HEK293T (cell line): ENCODE measurements around the gene DACH1.
"Not testable (repeated sequence)": the region's sequence is repeated elsewhere in the genome, so short reads cannot be mapped to it uniquely, and the experiment has no call there.

Source experiments
- BHLHE40 ChIP-seq: fragments of 450-650 bp; IDR thresholded peaks from 2 replicates; pipeline ENCODE4 v1.6.1; 2016; ENCODE audit warnings: mild to moderate bottlenecking, moderate library complexity, borderline replicate concordance
- CTBP1 ChIP-seq: fragments of 450-650 bp; IDR thresholded peaks from 2 replicates; pipeline ENCODE4 v1.6.1; 2016; ENCODE audit warnings: borderline replicate concordance
- ELF4 ChIP-seq: fragments of 450-650 bp; IDR thresholded peaks from 2 replicates; pipeline ENCODE4 v1.6.1; 2017; ENCODE audit warnings: antibody characterized with exemption
- FOXA1 ChIP-seq: fragments of 450-650 bp; IDR thresholded peaks from 2 replicates; pipeline ENCODE4 v1.6.1; 2016; ENCODE audit warnings: mild to moderate bottlenecking
- FOXK2 ChIP-seq: fragments of 450-650 bp; IDR thresholded peaks from 2 replicates; pipeline ENCODE4 v1.6.1; 2016; ENCODE audit warnings: mild to moderate bottlenecking
- FOXM1 ChIP-seq: fragments of 450-650 bp; IDR thresholded peaks from 2 replicates; pipeline ENCODE4 v1.6.1; 2017; ENCODE audit warnings: mild to moderate bottlenecking, borderline replicate concordance
- HDGF ChIP-seq: fragments of 450-650 bp; IDR thresholded peaks from 2 replicates; pipeline ENCODE4 v1.6.1; 2017; ENCODE audit warnings: antibody characterized with exemption, borderline replicate concordance
- L3MBTL2 ChIP-seq: fragments of 450-650 bp; conservative IDR thresholded peaks from 2 replicates; pipeline ENCODE4 v1.6.1; 2016; ENCODE audit warnings: mild to moderate bottlenecking
- LEF1 ChIP-seq: fragments of 450-650 bp; IDR thresholded peaks from 2 replicates; pipeline ENCODE4 v1.6.1; 2017; ENCODE audit warnings: mild to moderate bottlenecking, borderline replicate concordance
- NFRKB ChIP-seq: fragments of 450-650 bp; IDR thresholded peaks from 2 replicates; pipeline ENCODE4 v1.6.1; 2016; ENCODE audit warnings: mild to moderate bottlenecking, moderate library complexity
- PKNOX1 ChIP-seq: fragments of 450-650 bp; IDR thresholded peaks from 2 replicates; pipeline ENCODE4 v1.6.1; 2016
- SP1 ChIP-seq: fragments of 450-650 bp; IDR thresholded peaks from 2 replicates; pipeline ENCODE4 v1.6.1; 2017
- SUZ12 ChIP-seq: fragments of 450-650 bp; IDR thresholded peaks from 2 replicates; pipeline ENCODE4 v1.6.1; 2016; ENCODE audit warnings: mild to moderate bottlenecking
- TARDBP ChIP-seq: fragments of 450-650 bp; IDR thresholded peaks from 2 replicates; pipeline ENCODE4 v1.6.1; 2016

DNA sequence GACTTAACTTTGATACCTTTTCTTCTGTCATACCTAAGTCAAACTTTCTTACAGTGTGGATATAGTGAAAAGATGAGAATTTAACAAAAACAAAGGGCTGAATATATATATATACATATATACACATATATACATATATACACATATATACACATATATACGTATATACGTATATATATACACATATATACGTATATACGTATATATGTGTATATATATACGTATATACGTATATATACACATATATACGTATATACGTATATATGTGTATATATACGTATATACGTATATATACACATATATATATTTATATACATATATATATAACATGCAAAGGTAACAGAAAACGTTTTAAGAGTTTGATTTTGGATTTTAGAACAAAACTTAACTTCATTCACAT, 88.0 kb downstream of the DACH1 start:
- TF ChIP-seq FOXA1, SUZ12, SP1, FOXM1, TARDBP, FOXK2, BHLHE40, NFRKB, CTBP1, LEF1, ELF4, L3MBTL2, HDGF, PKNOX1: not testable (repeated sequence)
